Transverse colon (tissue), 4 donors: Measurements from ENCODE around the gene CFAP54. TPM values are rescaled to one million over a fixed set of nuclear protein-coding genes. Genes with fewer than 3 reads are reported as not detected.
A peak's percentile ranks its signal among the peaks of the same experiment; 100 is the strongest.

Experiments used
- DNase-seq: peaks from one replicate; pipeline ENCODE4 v3.0.0-alpha.2; 2019
- H3K27ac ChIP-seq, 4 donors: fragments of 200-600 bp; sonication (generic); 2 replicates each; pipeline ENCODE4 v1.5.1; 2016 to 2018; ENCODE audit warnings: inconsistent platforms in 4 of 4
- H3K27me3 ChIP-seq: fragments of 200-600 bp; sonication (generic); 2 replicates; pipeline ENCODE4 v1.5.1; 2017; ENCODE audit warnings: inconsistent platforms
- H3K36me3 ChIP-seq, 4 donors: fragments of 200-600 bp; sonication (generic); 2 replicates each; pipeline ENCODE4 v1.5.1; 2017 to 2019; ENCODE audit warnings: inconsistent platforms in 4 of 4
- H3K4me1 ChIP-seq, 4 donors: fragments of 200-600 bp; sonication (generic); 2 replicates each; pipeline ENCODE4 v1.5.1; 2017 to 2020; ENCODE audit warnings: inconsistent platforms in 4 of 4
- H3K4me3 ChIP-seq, 4 donors: fragments of 200-600 bp; sonication (generic); 1 replicate in 1 of 4; 2 replicates in 3 of 4; pipeline versions ENCODE4 v1.5.1 to v1.6.1; 2017 to 2019; ENCODE audit warnings: inconsistent platforms in 4 of 4
- H3K9me3 ChIP-seq, 2 donors: fragments of 200-600 bp; sonication (generic); 2 replicates each; pipeline ENCODE4 v1.5.1; 2017 to 2019; ENCODE audit warnings: inconsistent platforms in 2 of 2
- CTCF ChIP-seq, 5 experiments: fragments of 200-600 bp in 3 of 5; fragments of 450-650 bp in 2 of 5; sonication (generic) in 3 of 5; IDR thresholded peaks; 1 replicate in 2 of 5; 2 replicates in 3 of 5; pipeline ENCODE4 v1.5.1; 2016 to 2017; ENCODE audit warnings: antibody characterized with exemption in 5 of 5, inconsistent platforms in 3 of 5, mild to moderate bottlenecking in 2 of 5, moderate library complexity in 1 of 5
- EP300 ChIP-seq: sonication (generic); formaldehyde crosslinking; IDR thresholded peaks from one replicate; pipeline ENCODE4 v1.6.1; 2017; ENCODE audit warnings: antibody characterized with exemption, low read depth
- POLR2A ChIP-seq: fragments of 450-650 bp; IDR thresholded peaks from one replicate; pipeline ENCODE4 v1.6.1; 2016; ENCODE audit warnings: antibody characterized with exemption, mild to moderate bottlenecking, moderate library complexity
- POLR2AphosphoS5 ChIP-seq, 3 donors: sonication (generic); formaldehyde crosslinking; IDR thresholded peaks; one replicate each; pipeline ENCODE4 v1.6.1; 2016; ENCODE audit warnings: antibody characterized with exemption in 3 of 3
- WGBS, 2 donors: methylation state at CpG; one replicate each; pipeline ENCODE4 v1.1.5; 2018; ENCODE audit warnings: low coverage in 1 of 2; 5-methylcytosine and 5-hydroxymethylcytosine counted together
- in situ Hi-C, 4 donors: fragments of 200-750 bp; cut with MboI; loops; one replicate each; pipeline versions ENCODE4 v1.15.0 to v1.15.1; 2017; ENCODE audit warnings: low sequenced_read_pairs in 3 of 4, low pct_ligation_motif_present in 1 of 4, low pct_unique_long_range_greater_than_20kb in 1 of 4
- intact Hi-C: fragments of 100-400 bp; cut with DNase I; formaldehyde crosslinking; loops from one replicate; pipeline ENCODE4 v1.15.1; 2023; ENCODE audit warnings: low total_unique reads
- total RNA-seq, 4 donors: library from RNA; depleted of rRNA; stranded (reverse); fragments of >200 nt; gene quantifications; one replicate each; pipeline ENCODE4 v1.1.0, GENCODE V29; 2016

Gene CFAP54
- total RNA-seq, 4 donors from 2014 or later: 0.14 to 22.3 (median 2.1) TPM; not detected in 1

GRCh38 chr12:96901175-96901574 lies 411.8 kb downstream of the CFAP54 start:
- no peaks in the 10 kb centered on the region for H3K27me3 ChIP-seq
- in situ Hi-C loops (no loop called here), intact Hi-C loops (no loop called here)
- no peak overlapping the region for H3K4me3 ChIP-seq
- peaks cover 0 to 2% (median 0%) of the 10 kb centered on the region in 4 donors for H3K4me1 ChIP-seq
- no peaks in the 10 kb centered on the region for H3K9me3 ChIP-seq
- TF ChIP-seq POLR2AphosphoS5 (IDR thresholded peaks at IDR 0.05) (no peak), POLR2A (no peak), EP300 (no peak), CTCF (IDR thresholded peaks at IDR 0.05) (no peak)
- H3K36me3 ChIP-seq: no peaks in the 10 kb centered on the region
- DNase-seq: no peak
- H3K27ac ChIP-seq: no peak overlapping the region

GRCh38 chr12:96902076-96902475 lies 412.7 kb downstream of the CFAP54 start:
- no peak for DNase-seq
- 57 to 68% methylated on average over 1 to 4 of the region's 4 CpGs for WGBS, 2 donors
- no peaks in the 10 kb centered on the region for H3K36me3 ChIP-seq
- no peak overlapping the region for H3K4me3 ChIP-seq
- peaks cover 0 to 4% (median 0%) of the 10 kb centered on the region in 4 donors for H3K4me1 ChIP-seq
- in situ Hi-C loops (no loop called here), intact Hi-C loops (no loop called here)
- TF ChIP-seq EP300 (no peak), POLR2AphosphoS5 (IDR thresholded peaks at IDR 0.05) (no peak), CTCF (IDR thresholded peaks at IDR 0.05) (no peak), POLR2A (no peak)
- H3K9me3 ChIP-seq: no peaks in the 10 kb centered on the region
- H3K27me3 ChIP-seq: no peaks in the 10 kb centered on the region
- no peak overlapping the region for H3K27ac ChIP-seq

- Histone ChIP-seq H3K27ac (peak overlapping the region; percentile 87 to 92 (median 90)), H3K27me3 (no peaks in the 10 kb centered on the region), H3K36me3 (no peaks in the 10 kb centered on the region), H3K4me1 (peaks cover 4 to 13% (median 10%) of the 10 kb centered on the region in 4 donors), H3K4me3 (peak overlapping the region; percentile 80 to 90 (median 86)), H3K9me3 (no peaks in the 10 kb centered on the region)
- in situ Hi-C loops: no loop called here
- no peak for DNase-seq
- intact Hi-C loops: no loop called here
- 15 to 25% methylated on average over 6 to 9 of the region's 9 CpGs for WGBS, 2 donors
- TF ChIP-seq POLR2AphosphoS5 (IDR thresholded peaks at IDR 0.05) (no peak), CTCF (IDR thresholded peaks at IDR 0.05) (no peak)
Measured at GRCh38 chr12:96906498-96906848, 417.1 kb downstream of the CFAP54 start.

- Histone ChIP-seq H3K27ac (peak within 1 kb of the TSS; percentile 87 to 92 (median 90)), H3K4me3 (peak within 1 kb of the TSS; percentile 80 to 90 (median 86)), H3K9me3 (no peaks in the 10 kb centered on the region), H3K36me3 (no peaks in the 10 kb centered on the region), H3K4me1 (peaks cover 4 to 13% (median 10%) of the 10 kb centered on the region in 4 donors), H3K27me3 (no peaks in the 10 kb centered on the region)
- intact Hi-C loops (no loop called here), in situ Hi-C loops (no loop called here)
- WGBS, 2 donors: 0 to 1% methylated on average over 2 to 34 of the region's 68 CpGs
- no peak for TF ChIP-seq CTCF (IDR thresholded peaks at IDR 0.05)
- peak in 2 of 3 donors; percentile 77 to 79 for TF ChIP-seq POLR2AphosphoS5 (IDR thresholded peaks at IDR 0.05)
- TF ChIP-seq POLR2A: peak; percentile 74
- TF ChIP-seq EP300: no peak
- DNase-seq: peak; percentile 89
Measured at GRCh38 chr12:96906849-96907670, 417.7 kb downstream of the CFAP54 start, which contains the start of gene NEDD1. Gene NEDD1 (plus strand): TSS chr12:96907257. CDS start chr12:96909760, 2,503 bp downstream.
